Activated T-cell treated with anti-CD3 and anti-CD28 coated beads, Interleukin-2, amount 50 U/mL, for 48 hours (primary cell): Measurements from ENCODE around the gene AJUBA.
"Not testable (repeated sequence)": the region's sequence is repeated elsewhere in the genome, so short reads cannot be mapped to it uniquely, and the experiment has no call there.

ENCODE experiments used
- DNase-seq, 2 experiments: peaks; one replicate each; pipeline ENCODE4 v3.0.0-alpha.2; 2020

Gene AJUBA

GRCh38 chr14:22979748-22980392 lies 2.5 kb downstream of the AJUBA start:
- no peak for DNase-seq

GRCh38 chr14:22978981-22979671 lies 3.2 kb downstream of the AJUBA start:
- no peak for DNase-seq

GRCh38 chr14:22978487-22978837 lies 3.9 kb downstream of the AJUBA start:
- DNase-seq, result no peak

DNA sequence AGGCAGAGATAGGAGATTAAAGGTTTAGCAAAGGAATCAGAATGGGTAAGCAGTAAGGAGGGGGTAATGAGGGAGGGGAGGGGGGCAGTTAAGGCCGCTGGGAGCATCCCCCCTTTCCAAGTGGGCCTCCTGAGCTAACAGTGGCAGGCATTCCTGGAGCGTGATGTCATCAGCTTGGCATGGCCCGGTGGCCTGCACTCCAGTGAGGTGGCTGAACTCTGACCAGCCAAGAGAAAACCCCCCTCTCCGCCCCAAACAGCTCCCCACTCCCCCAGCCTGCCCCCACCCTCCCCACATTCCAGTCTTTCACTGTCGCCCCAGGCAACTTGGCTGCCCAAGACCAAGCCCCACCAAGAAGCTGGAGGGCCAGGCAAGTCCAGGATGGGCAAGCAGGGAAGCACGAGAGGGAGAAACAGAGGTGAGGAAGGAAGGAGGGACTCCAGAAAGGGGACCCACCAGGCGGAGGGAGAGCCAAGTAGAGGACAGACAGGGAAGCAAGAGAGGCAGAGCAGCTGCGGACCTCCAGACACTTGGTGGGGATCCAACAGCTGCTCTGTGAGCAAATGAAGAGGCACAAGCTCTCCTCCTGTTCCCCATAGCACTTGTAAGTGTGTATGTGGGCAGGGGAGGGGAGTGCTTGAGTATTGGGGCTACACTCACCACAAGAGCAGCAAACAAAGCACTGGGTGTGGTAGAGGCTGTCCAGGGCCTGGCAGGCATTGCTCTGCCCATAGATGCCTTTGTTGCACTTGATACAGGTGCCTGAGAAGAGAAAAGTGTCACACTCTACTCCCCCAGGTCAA lies 4.5 kb downstream of the AJUBA start:
- DNase-seq, result no peak

- DNase-seq, result no peak
These were observed 5.0 kb downstream of the AJUBA start for GRCh38 chr14:22977434-22977683.

DNA sequence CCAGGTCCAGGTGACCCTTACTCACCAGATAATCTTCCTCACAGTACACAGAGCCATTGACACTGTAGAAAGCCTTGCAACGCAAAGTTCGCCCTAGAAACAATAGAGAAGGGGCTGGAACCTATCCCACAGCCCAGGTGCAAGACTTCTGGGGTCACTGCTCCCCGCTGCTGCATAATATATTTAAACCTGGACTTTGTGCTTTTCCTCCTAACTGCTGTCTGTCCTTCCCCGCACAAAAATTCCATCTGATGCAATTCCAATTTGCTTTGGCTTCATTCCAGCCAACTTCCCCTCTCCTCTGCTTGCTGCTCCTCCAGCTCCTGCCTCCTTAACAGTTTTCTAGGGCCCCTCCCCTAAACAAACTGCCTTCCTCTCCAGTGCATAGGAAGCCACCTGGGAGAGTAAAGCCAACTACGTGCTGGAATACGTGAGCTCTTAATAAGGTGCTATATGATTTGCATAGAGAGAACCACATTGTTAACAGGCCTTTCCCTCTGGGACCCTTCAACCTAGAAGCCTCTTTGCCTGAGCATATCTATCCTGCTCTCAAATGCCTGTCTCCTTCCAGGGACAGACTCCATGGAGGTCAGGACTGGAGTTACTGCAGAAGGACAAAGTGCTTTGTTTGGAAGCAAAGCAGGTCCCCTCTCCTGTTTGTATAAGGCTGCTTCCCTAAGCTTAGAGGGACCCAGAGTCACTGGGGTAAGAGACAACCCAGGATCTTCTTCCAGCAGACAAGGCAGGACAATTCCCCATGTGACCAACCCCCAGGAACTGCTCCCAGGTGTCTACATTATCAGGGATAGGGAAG lies 5.5 kb downstream of the AJUBA start:
- no peak for DNase-seq

DNA sequence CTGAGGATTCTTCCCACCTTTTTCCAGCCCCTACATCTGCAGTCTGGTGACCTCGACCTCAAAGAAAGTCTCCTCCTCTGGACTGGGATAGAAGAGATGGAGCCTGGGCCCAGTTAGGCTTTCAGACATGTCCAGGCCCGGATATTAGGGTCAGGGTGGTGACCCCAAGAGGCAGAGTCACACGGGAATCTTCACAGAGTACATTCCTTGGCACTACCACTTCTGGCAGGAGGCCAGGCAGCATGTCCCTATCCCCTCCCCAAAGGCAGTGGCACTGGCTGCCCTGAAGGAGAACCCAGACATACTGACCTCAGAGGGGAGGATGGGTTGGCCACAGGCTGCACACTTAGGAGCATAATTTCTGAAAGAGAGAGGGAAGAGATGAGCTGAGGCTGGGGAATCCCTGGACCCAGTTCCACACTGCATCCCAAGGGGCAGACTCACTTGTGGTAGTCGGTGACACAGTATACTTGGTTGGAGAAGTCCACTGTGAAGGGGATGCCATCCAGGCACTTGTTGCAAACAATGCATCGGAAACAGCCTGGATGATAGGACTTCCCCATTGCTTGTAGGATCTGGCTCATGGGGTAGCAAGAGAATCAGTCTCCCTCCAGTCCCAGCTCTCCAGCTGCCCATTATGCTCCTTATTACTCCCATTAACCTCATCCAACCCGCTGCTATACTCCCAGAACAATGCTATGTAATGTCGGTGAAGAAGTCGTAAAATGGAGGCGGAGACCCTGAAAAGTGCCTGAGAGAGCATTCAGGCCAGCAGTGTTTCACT lies 7.6 kb downstream of the AJUBA start:
- DNase-seq, result no peak

DNA sequence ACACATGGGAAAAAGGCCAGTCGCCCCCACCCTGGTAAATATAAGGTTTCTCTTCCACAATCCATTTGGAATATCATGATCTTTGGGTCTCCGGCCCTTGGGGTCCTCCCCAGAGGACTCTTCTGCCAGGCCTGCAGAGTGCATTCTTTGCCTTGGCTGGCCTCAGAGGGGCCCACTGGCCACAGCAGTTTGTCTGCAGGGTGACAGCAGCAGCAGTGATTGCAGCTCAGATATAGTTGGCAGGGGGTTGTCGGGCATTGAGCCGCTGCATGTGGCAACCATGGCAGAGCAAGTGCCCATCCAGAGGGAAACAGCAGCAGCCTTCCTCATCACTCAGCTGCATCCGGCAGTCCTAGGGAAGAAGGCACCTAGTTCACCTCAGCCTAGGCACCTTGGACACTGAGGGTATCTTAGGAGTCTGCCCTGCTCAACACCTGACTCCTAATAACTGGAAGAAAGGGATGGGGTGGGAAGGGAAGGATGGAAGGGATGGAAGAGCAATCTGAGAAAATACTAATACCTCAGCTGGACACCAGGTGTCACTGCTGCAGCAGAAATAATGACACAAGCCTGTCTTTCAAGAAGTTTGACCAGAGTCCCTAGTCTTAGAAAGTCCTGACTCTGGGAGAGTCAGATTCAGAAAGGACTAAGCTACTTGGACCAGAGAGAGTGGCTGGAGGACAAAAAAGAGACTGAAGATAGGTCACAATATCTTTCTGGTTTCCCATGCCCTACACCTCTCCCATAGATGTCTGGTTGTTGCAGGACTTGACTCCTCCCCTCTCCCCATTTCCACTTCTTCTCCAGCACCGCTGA lies 8.9 kb downstream of the AJUBA start:
- DNase-seq, result peak; percentile 49 to 56

- no peak for DNase-seq
These were observed 9.9 kb downstream of the AJUBA start for GRCh38 chr14:22972313-22972930.

GRCh38 chr14:22971152-22971551 lies 11.2 kb downstream of the AJUBA start:
- DNase-seq, result no peak

DNA sequence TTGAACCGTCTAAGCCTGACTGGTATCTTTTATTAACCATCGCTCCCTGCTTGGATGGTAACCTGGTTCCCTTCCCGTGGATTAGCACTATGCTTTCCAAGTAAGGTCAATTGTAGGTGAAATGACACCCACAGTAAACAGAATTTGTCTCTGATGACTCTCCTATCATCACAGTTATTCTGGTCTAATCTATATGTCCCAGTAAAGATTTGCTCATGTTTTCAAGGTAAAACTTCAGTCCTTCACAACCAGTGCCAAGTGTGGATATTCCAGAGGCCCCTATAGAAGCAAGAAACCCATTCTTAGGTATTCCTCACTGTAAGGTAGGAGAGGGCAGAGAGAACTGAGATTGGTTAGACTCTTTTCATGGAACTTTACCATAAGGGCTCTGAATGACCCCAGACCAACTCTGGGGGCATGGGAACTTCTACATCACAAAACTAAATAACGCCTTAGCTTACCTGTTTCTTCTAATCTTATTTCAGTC lies 15.5 kb downstream of the AJUBA start:
- no peak for DNase-seq

GRCh38 chr14:22965916-22966782 lies 16.2 kb downstream of the AJUBA start:
- DNase-seq, result not testable (repeated sequence)

- DNase-seq, result no peak
These were observed 20.2 kb downstream of the AJUBA start for GRCh38 chr14:22962061-22962676.

- no peak for DNase-seq
These were observed 26.4 kb downstream of the AJUBA start for GRCh38 chr14:22955702-22956569.

DNA sequence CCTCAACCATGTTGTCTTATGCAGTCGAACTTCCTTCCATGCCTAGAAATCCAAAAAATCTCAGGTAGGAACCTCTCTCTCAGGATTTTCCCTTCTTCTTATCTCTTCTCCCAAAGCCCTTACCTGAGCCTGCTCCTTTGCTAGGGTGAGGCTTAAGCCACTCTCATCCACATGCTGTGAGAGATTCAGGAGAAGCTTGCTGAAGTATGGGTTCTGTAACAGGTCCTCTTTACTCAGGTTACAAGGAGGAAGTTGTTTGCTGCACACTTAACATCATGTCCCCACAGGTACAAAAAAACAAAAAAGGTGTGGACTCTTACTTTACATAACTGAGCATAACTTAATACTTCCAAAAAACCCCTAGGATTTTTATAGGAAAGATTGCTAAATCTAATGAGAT lies 29.9 kb downstream of the AJUBA start:
- no peak for DNase-seq

DNA sequence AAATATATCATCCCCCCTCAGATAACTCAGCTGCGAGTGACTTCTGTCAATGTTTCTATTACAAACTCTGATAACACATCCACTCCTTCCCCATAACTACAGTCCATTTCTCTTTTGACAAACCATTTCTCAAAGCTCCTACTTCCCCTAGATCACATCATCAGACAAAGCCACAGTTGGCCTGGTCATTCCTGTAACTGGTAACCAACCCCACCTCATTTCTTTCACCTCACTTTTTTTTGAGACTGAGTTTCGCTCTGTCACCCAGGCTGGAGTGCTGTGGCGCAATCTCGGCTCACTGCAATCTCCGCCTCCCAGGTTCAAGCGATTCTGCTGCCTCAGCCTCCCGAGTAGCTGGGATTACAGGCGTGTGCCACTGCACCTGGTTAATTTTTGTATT lies 30.6 kb downstream of the AJUBA start:
- not testable (repeated sequence) for DNase-seq

DNA sequence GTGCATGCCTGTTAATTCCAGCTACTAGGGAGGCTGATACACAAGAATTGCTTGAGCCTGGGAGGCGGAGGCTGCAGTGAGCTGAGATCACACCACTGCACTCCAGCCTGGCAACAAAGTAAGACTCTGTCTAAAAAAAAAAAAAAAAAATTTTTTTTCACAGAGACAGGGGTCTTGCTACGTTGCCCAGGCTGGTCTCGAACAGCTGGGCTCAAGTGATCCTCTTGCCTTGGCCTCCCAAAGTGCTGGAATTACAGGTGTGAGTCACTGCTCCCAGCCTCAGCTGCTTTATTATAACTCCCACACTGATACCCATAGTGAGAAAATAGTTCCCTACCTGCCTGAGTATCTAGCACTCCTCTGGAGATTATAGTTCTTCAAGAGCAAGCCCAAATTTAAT lies 36.7 kb downstream of the AJUBA start:
- no peak for DNase-seq

DNA sequence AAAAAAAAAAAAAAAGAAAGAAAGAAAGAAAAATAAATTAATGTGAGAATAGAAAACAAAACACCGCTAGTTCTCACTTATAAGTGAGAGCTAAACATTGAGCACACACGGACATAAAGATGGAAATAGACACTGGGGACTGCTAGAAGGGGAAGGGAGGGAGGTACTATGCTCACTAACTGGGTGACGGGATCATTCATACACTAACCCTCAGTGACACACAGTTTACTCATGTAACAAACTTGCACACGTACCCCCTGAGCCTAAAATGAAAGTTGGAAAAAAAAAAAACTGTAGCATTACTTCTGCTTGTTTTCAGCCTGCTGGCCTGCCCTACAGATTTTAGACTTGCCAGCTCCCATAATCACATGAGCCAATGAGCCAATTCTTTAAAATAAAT lies 42.7 kb downstream of the AJUBA start:
- no peak for DNase-seq

- DNase-seq, result no peak
These were observed 47.2 kb downstream of the AJUBA start for GRCh38 chr14:22935156-22935555.
